Lower leg skin (tissue), 3 donors: ENCODE measurements around the gene COL13A1.

ENCODE experiments used
- POLR2A ChIP-seq, 2 donors: fragments of 450-650 bp; IDR thresholded peaks; one replicate each; pipeline ENCODE4 v1.6.1; 2016 to 2017; ENCODE audit warnings: antibody characterized with exemption in 2 of 2, mild to moderate bottlenecking in 1 of 2, moderate library complexity in 1 of 2
- TF ChIP-seq, protein P1 (sequence below), 3 donors: fragments of 450-650 bp; IDR thresholded peaks; one replicate each; pipeline ENCODE4 v1.5.1; 2016; ENCODE audit warnings: antibody characterized with exemption in 3 of 3, mild to moderate bottlenecking in 3 of 3, moderate library complexity in 2 of 3

DNA sequence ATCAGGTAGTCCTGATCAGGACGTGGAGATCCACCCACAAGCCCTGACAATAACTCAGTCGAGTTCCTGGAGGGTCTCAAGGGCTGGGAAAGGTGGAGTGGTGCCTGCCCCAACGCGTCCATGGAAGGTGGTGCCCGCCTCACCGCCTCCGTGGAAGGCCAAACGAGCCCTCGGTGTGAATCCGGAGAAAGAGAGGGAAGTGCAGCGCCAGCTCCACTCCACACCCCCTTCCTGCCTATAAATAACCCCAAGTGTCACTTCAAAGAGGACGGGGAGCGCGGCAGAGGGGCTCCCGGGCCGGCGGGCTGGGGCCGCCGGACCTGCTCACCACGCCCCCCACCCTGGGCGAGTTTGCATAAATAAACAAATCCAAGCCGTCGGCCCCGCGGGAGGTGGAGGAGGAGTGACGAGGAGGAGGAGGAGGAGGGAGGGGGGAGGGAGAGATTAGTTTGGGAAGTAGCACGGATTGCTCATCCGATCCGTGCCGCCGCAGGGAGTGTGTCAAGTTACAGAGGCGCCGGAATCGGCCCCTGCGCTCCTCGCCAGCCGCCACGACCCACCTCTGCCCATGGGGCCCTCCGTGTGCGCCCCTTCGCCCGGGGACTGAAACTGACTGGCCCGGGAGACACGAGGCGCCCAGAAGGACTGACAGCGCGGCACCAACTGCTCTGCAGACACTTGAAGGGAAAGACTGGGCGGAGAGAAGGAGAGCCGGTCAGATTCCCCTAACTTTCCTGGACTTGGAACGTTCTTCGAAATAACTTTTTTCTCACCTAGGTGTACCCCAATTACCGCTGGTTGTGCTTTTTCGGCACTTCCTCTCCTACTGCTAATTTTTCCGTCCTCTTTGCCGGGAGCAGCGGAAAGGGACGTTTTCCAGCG is at the start of gene COL13A1:
- TF ChIP-seq, protein P1, sequence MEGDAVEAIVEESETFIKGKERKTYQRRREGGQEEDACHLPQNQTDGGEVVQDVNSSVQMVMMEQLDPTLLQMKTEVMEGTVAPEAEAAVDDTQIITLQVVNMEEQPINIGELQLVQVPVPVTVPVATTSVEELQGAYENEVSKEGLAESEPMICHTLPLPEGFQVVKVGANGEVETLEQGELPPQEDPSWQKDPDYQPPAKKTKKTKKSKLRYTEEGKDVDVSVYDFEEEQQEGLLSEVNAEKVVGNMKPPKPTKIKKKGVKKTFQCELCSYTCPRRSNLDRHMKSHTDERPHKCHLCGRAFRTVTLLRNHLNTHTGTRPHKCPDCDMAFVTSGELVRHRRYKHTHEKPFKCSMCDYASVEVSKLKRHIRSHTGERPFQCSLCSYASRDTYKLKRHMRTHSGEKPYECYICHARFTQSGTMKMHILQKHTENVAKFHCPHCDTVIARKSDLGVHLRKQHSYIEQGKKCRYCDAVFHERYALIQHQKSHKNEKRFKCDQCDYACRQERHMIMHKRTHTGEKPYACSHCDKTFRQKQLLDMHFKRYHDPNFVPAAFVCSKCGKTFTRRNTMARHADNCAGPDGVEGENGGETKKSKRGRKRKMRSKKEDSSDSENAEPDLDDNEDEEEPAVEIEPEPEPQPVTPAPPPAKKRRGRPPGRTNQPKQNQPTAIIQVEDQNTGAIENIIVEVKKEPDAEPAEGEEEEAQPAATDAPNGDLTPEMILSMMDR (IDR thresholded peaks at IDR 0.05): no peak
- no peak for TF ChIP-seq POLR2A (IDR thresholded peaks at IDR 0.05)
